ENCODE results near the gene MYH10.

- no peak for TF ChIP-seq POLR2A (conservative IDR thresholded peaks at IDR 0.05)
- no peak for TF ChIP-seq MAX (CRISPR knock-in tag; IDR thresholded peaks at IDR 0.05)
- TF ChIP-seq USF2 (CRISPR knock-in tag; IDR thresholded peaks at IDR 0.05): no peak
- no peak for TF ChIP-seq CC2D1A (IDR thresholded peaks at IDR 0.05)
- TF ChIP-seq KAT2B (IDR thresholded peaks at IDR 0.05; ENCODE audit: low read depth, low read length): no peak
- TF ChIP-seq ZBTB49 (CRISPR knock-in tag; IDR thresholded peaks at IDR 0.05; ENCODE audit: borderline replicate concordance): no peak
- no peak for TF ChIP-seq SP2 (IDR thresholded peaks at IDR 0.05; ENCODE audit: extremely low read depth, low read depth, low read length, poor library complexity, severe bottlenecking)
- no peak for TF ChIP-seq CTCF (IDR thresholded peaks at IDR 0.05 in 2 of 3, conservative IDR thresholded peaks at IDR 0.05 in 1 of 3; ENCODE audit: insufficient read depth in 2 of 3, low read depth in 1 of 3, low read length in 3 of 3)
These were observed 13.5 kb upstream of the MYH10 start for GRCh38 chr17:8643855-8644506.

Data from K562 (cell line).